HUES64 (cell line): ENCODE data around the gene ZNF225. TPM values are rescaled to one million over a fixed set of nuclear protein-coding genes. Genes with fewer than 3 reads are reported as not detected.
A peak's percentile ranks its signal among the peaks of the same experiment; 100 is the strongest.

Experiments
- H3K27ac ChIP-seq: 2 replicates; pipeline ENCODE4 v1.7.0; 2013; ENCODE audit warnings: low read depth, low read length, inconsistent platforms
- H3K27me3 ChIP-seq: 2 replicates; pipeline ENCODE4 v1.6.1; 2013; ENCODE audit warnings: mild to moderate bottlenecking, low read length; ENCODE audit not compliant: insufficient read depth
- H3K36me3 ChIP-seq: 2 replicates; pipeline ENCODE4 v1.6.1; 2013; ENCODE audit warnings: mild to moderate bottlenecking, low read length; ENCODE audit not compliant: insufficient read depth
- H3K4me1 ChIP-seq: 2 replicates; pipeline ENCODE4 v1.6.1; 2013; ENCODE audit warnings: mild to moderate bottlenecking, low read length, moderate library complexity; ENCODE audit not compliant: insufficient read depth
- H3K4me3 ChIP-seq: 2 replicates; pipeline ENCODE4 v1.5.1; 2013; ENCODE audit warnings: mild to moderate bottlenecking, low read length, moderate library complexity
- H3K9ac ChIP-seq: 2 replicates; pipeline ENCODE4 v1.6.1; 2013; ENCODE audit warnings: mild to moderate bottlenecking, low read depth, low read length
- H3K9me3 ChIP-seq: 2 replicates; pipeline ENCODE4 v1.6.1; 2013; ENCODE audit warnings: low read depth, low read length; ENCODE audit not compliant: insufficient read depth
- WGBS: fragments of 150-250, 120-280 bp; methylation state at CpG from one replicate; pipeline ENCODE4 v1.1.7; 2013; ENCODE audit warnings: missing lambda C conversion rate; 5-methylcytosine and 5-hydroxymethylcytosine counted together
- polyA plus RNA-seq, 2 experiments: library from polyadenylated mRNA; stranded (reverse); fragments of 50-300 nt; gene quantifications; one replicate each; pipeline ENCODE4 v1.2.3, GENCODE V29; 2013

Gene ZNF225
- 2.6 TPM for polyA plus RNA-seq (2013, experiment 1 of 2)
- 2.6 TPM for polyA plus RNA-seq (2013, experiment 2 of 2)

- Histone ChIP-seq H3K27ac (peak within 1 kb of the TSS; percentile 87), H3K4me1 (no peaks in the 10 kb centered on the region), H3K9me3 (peaks cover 17% of the 10 kb centered on the region; the same call in 1 of the 2 replicates), H3K4me3 (peak within 1 kb of the TSS; percentile 81), H3K9ac (peak within 1 kb of the TSS; percentile 94), H3K36me3 (peaks cover 36% of the 10 kb centered on the region), H3K27me3 (no peaks in the 10 kb centered on the region)
- WGBS, result under 1% methylated on average over 44 of the region's 44 CpGs
These were observed at the start of gene ZNF225 for GRCh38 chr19:44113138-44113783. Gene ZNF225 (plus strand): TSS chr19:44113399. CDS start chr19:44115828, 2,429 bp downstream.

GRCh38 chr19:44066305-44066704 is 46.9 kb upstream of the ZNF225 start:
- Histone ChIP-seq H3K9ac (no peak overlapping the region), H3K27ac (no peak overlapping the region), H3K9me3 (peaks cover 32% of the 10 kb centered on the region), H3K36me3 (peaks cover 67% of the 10 kb centered on the region), H3K4me1 (no peaks in the 10 kb centered on the region), H3K4me3 (no peak overlapping the region), H3K27me3 (no peaks in the 10 kb centered on the region)
- 87% methylated on average over 2 of the region's 3 CpGs for WGBS

- Histone ChIP-seq H3K4me3 (no peak overlapping the region), H3K9ac (no peak overlapping the region), H3K4me1 (no peaks in the 10 kb centered on the region), H3K27me3 (peaks cover 14% of the 10 kb centered on the region), H3K9me3 (peaks cover 32% of the 10 kb centered on the region), H3K27ac (no peak overlapping the region), H3K36me3 (peaks cover 36% of the 10 kb centered on the region)
- 100% methylated on average over 1 of the region's 1 CpG for WGBS
These were observed 43.8 kb upstream of the ZNF225 start for GRCh38 chr19:44069415-44069814.

GRCh38 chr19:44071824-44072542 is 41.2 kb upstream of the ZNF225 start, which contains the start of gene ZNF284:
Gene ZNF284 (plus strand): TSS chr19:44072159. CDS start chr19:44076390, 4,231 bp downstream.
- Histone ChIP-seq H3K27ac (0 out of 2 replicates have a peak within 1 kb of the TSS, but pooled peaks have one; percentile 32), H3K9ac (peak within 1 kb of the TSS; percentile 56), H3K4me3 (peak within 1 kb of the TSS; percentile 83), H3K4me1 (no peaks in the 10 kb centered on the region), H3K9me3 (peaks cover 8% of the 10 kb centered on the region; the same call in 1 of the 2 replicates), H3K27me3 (peaks cover 14% of the 10 kb centered on the region), H3K36me3 (peaks cover 13% of the 10 kb centered on the region)
- 4% methylated on average over 34 of the region's 40 CpGs for WGBS

GRCh38 chr19:44072543-44073401 is 40.4 kb upstream of the ZNF225 start:
- H3K27ac ChIP-seq, result no peak overlapping the region
- 45% methylated on average over 18 of the region's 18 CpGs for WGBS

GRCh38 chr19:44076325-44076724 is 36.9 kb upstream of the ZNF225 start:
- Histone ChIP-seq H3K4me3 (no peak overlapping the region), H3K9me3 (no peaks in the 10 kb centered on the region), H3K27me3 (peaks cover 14% of the 10 kb centered on the region), H3K27ac (no peak overlapping the region), H3K4me1 (no peaks in the 10 kb centered on the region), H3K36me3 (peaks cover 11% of the 10 kb centered on the region; the same call in 1 of the 2 replicates), H3K9ac (no peak overlapping the region)
- 82% methylated on average over 1 of the region's 2 CpGs for WGBS

More at GRCh38 chr19:44072543-44073401, 40.4 kb upstream of the ZNF225 start:
- Histone ChIP-seq H3K9me3 (0 out of 2 replicates have a peak, but pooled peaks cover 4% of the 10 kb centered on the region), H3K4me3 (peak overlapping the region; percentile 83), H3K27me3 (peaks cover 14% of the 10 kb centered on the region), H3K9ac (peak overlapping the region; percentile 42), H3K36me3 (peaks cover 5% of the 10 kb centered on the region; the same call in 1 of the 2 replicates), H3K4me1 (no peaks in the 10 kb centered on the region)

GRCh38 chr19:44092108-44092507 is 21.1 kb upstream of the ZNF225 start:
- Histone ChIP-seq H3K27ac (no peak overlapping the region), H3K4me3 (no peak overlapping the region), H3K36me3 (peaks cover 8% of the 10 kb centered on the region), H3K9ac (no peak overlapping the region), H3K9me3 (no peaks in the 10 kb centered on the region), H3K27me3 (no peaks in the 10 kb centered on the region), H3K4me1 (peaks cover 4% of the 10 kb centered on the region; the same call in 1 of the 2 replicates)
- WGBS, result 76% methylated on average over 2 of the region's 4 CpGs

- peak within 1 kb of the TSS; percentile 83 for H3K4me3 ChIP-seq
- peak within 1 kb of the TSS; percentile 76 for H3K9ac ChIP-seq
- WGBS, result under 1% methylated on average over 50 of the region's 50 CpGs
- H3K9me3 ChIP-seq, result no peaks in the 10 kb centered on the region
- peaks cover 4% of the 10 kb centered on the region; the same call in 1 of the 2 replicates for H3K4me1 ChIP-seq
- no peak within 1 kb of the TSS for H3K27ac ChIP-seq
- peaks cover 20% of the 10 kb centered on the region for H3K36me3 ChIP-seq
- no peaks in the 10 kb centered on the region for H3K27me3 ChIP-seq
These were observed 19.1 kb upstream of the ZNF225 start, which contains the start of gene ZNF224 for GRCh38 chr19:44093931-44094765. Gene ZNF224 (plus strand): TSS chr19:44094361. CDS start chr19:44097874, 3,513 bp downstream.

GRCh38 chr19:44107751-44108150 is 5.4 kb upstream of the ZNF225 start:
- Histone ChIP-seq H3K4me1 (no peaks in the 10 kb centered on the region), H3K9ac (no peak overlapping the region), H3K4me3 (no peak overlapping the region), H3K9me3 (peaks cover 46% of the 10 kb centered on the region), H3K27me3 (no peaks in the 10 kb centered on the region), H3K27ac (no peak overlapping the region), H3K36me3 (peaks cover 68% of the 10 kb centered on the region)
- WGBS, result 97% methylated on average over 3 of the region's 3 CpGs

- H3K27ac ChIP-seq, result no peak overlapping the region
- H3K36me3 ChIP-seq, result peaks cover 52% of the 10 kb centered on the region
- no peaks in the 10 kb centered on the region for H3K27me3 ChIP-seq
These were observed 3.7 kb upstream of the ZNF225 start for GRCh38 chr19:44109458-44109857.

More at GRCh38 chr19:44109458-44109857, 3.7 kb upstream of the ZNF225 start:
- no peaks in the 10 kb centered on the region for H3K4me1 ChIP-seq
- no peak overlapping the region for H3K4me3 ChIP-seq
- peaks cover 45% of the 10 kb centered on the region for H3K9me3 ChIP-seq
- H3K9ac ChIP-seq, result no peak overlapping the region
